Lung (tissue), 12 donors: Measurements from ENCODE around the gene TIMM50. TPM values are rescaled to one million over a fixed set of nuclear protein-coding genes. Genes with fewer than 3 reads are reported as not detected.

ENCODE experiments used
- ATAC-seq: fragments of 200-7000 bp; cut with Tn5 transposase; one replicate; pipeline ENCODE4 v1.9.1; 2020; ENCODE audit warnings: moderate number of reproducible peaks; ENCODE audit not compliant: insufficient read depth, low FRiP score
- DNase-seq, 3 donors: peaks; one replicate each; pipeline ENCODE4 v3.0.0-alpha.2; 2013 to 2017
- H3K27ac ChIP-seq, 2 donors: one replicate each; pipeline ENCODE4 v1.5.1; 2013; ENCODE audit warnings: mild to moderate bottlenecking in 2 of 2, moderate library complexity in 2 of 2, control low read depth in 1 of 2, inconsistent platforms in 1 of 2, low read depth in 1 of 2, low read length in 1 of 2
- H3K27me3 ChIP-seq, 3 donors: one replicate each; pipeline ENCODE4 v1.5.1; 2013; ENCODE audit warnings: low read length in 2 of 3; ENCODE audit not compliant: control insufficient read depth in 3 of 3, insufficient read depth in 3 of 3
- H3K36me3 ChIP-seq, 4 donors: one replicate each; pipeline ENCODE4 v1.5.1; 2013; ENCODE audit warnings: low read length in 4 of 4, mild to moderate bottlenecking in 1 of 4, moderate library complexity in 1 of 4; ENCODE audit not compliant: control insufficient read depth in 4 of 4, insufficient read depth in 4 of 4
- H3K4me1 ChIP-seq, 5 donors: one replicate each; pipeline ENCODE4 v1.5.1; 2013; ENCODE audit warnings: low read length in 5 of 5, mild to moderate bottlenecking in 2 of 5, moderate library complexity in 1 of 5; ENCODE audit not compliant: control insufficient read depth in 5 of 5, insufficient read depth in 5 of 5
- H3K4me3 ChIP-seq: one replicate; pipeline ENCODE4 v1.5.1; 2013; ENCODE audit warnings: mild to moderate bottlenecking, control low read depth, moderate library complexity
- H3K9ac ChIP-seq, 2 donors: one replicate each; pipeline ENCODE4 v1.5.1; 2013; ENCODE audit warnings: low read length in 2 of 2, control low read depth in 1 of 2; ENCODE audit not compliant: insufficient read depth in 1 of 2
- H3K9me3 ChIP-seq, 4 donors: one replicate each; pipeline ENCODE4 v1.5.1; 2013; ENCODE audit warnings: low read length in 3 of 4, mild to moderate bottlenecking in 1 of 4, moderate library complexity in 1 of 4; ENCODE audit not compliant: control insufficient read depth in 4 of 4, insufficient read depth in 3 of 4
- CTCF ChIP-seq: IDR thresholded peaks from 2 replicates; pipeline ENCODE4 v1.5.1; 2012; ENCODE audit warnings: mild to moderate bottlenecking; ENCODE audit errors: control extremely low read depth, extremely low read depth
- WGBS, 2 donors: extraction: QIAGEN DNeasy Blood & Tissue Kit; methylation state at CpG; one replicate each; pipeline ENCODE4 v1.1.7; 2013; 5-methylcytosine and 5-hydroxymethylcytosine counted together
- polyA plus RNA-seq, 2 donors: library from polyadenylated mRNA; stranded (reverse); fragments of 200-250 nt; gene quantifications; one replicate each; pipeline ENCODE4 v1.2.1, GENCODE V29; 2013
- total RNA-seq, 2 donors: library from RNA; depleted of rRNA in 1 of 2; stranded (reverse); fragments of >200 nt in 1 of 2; gene quantifications; one replicate each; pipeline ENCODE4 v1.2.1, GENCODE V29; 2014 to 2021
- donor health status: control.
- donor health status: control.
- donor health status: Bipolar disorder and iron deficiency.
- donor health status: healthy.
- donor health status: DM: yes; HTN: yes; CAD: no.

TIMM50 gene
- total and polyA plus RNA-seq, 4 donors: 47.5 to 67.4 (median 53.7) TPM

DNA sequence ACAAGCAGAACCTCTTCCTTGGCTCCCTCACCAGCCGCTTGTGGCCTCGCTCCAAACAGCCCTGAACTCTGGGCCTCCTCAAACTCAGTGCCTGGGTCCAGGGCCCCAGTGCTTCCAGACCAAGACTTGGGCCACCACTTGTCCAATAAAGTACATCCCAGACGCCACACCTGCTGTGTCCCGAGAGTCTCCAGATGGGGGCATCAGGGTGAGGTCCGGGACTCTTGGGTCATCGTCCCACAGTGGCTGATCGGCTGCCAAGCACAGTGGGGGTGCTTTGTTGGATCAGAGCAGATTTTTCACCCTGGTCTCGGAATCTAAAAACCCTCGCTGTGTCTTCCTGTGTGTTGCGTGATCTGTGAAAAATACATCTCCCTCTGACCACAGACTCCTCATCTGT, 9.1 kb downstream of the TIMM50 start:
- H3K4me1 ChIP-seq: no peaks in the 10 kb centered on the region
- no peak for TF ChIP-seq CTCF
- WGBS, 2 donors: 85 to 88% methylated on average over 10 of the region's 10 CpGs
- ATAC-seq (no peak), DNase-seq (no peak)
- no peak overlapping the region for H3K4me3 ChIP-seq
- no peak overlapping the region for H3K9ac ChIP-seq
- no peaks in the 10 kb centered on the region for H3K27me3 ChIP-seq
- H3K9me3 ChIP-seq: no peaks in the 10 kb centered on the region
- peaks cover 10 to 40% (median 29%) of the 10 kb centered on the region in 4 donors for H3K36me3 ChIP-seq
- H3K27ac ChIP-seq: no peak overlapping the region

DNA sequence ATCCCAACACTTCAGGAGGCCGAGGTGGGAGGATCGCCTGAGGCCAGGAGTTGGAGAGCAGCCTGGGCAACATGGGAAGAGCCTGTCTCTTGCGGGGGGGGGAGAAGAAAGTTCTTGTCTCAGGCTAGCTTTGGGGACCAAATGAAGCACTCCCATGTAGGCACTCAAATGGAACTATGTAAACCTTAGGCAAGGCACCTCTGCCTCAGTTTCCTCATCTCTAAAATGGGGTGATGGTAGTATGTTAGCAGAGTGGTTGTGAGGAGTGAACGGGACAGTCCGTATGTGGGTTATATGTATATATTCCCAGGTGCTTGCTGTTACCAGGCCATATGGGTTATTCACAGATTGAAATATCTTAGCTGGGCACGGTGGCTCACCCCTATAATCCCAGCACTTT, 11.6 kb downstream of the TIMM50 start:
- no peak overlapping the region for H3K9ac ChIP-seq
- peaks cover 0 to 6% (median 3%) of the 10 kb centered on the region in 3 donors for H3K27me3 ChIP-seq
- no peak for TF ChIP-seq CTCF
- WGBS, 2 donors: 96 to 97% methylated on average over 6 of the region's 6 CpGs
- H3K27ac ChIP-seq: no peak overlapping the region
- H3K36me3 ChIP-seq: peaks cover 10 to 25% (median 16%) of the 10 kb centered on the region in 4 donors
- DNase-seq (no peak), ATAC-seq (no peak)
- H3K4me3 ChIP-seq: no peak overlapping the region
- H3K9me3 ChIP-seq: no peaks in the 10 kb centered on the region
- no peaks in the 10 kb centered on the region for H3K4me1 ChIP-seq

- DNase-seq (no peak), ATAC-seq (no peak)
- H3K27ac ChIP-seq: no peak overlapping the region
- H3K4me3 ChIP-seq: no peak overlapping the region
- no peak overlapping the region for H3K9ac ChIP-seq
- H3K9me3 ChIP-seq: no peaks in the 10 kb centered on the region
- 83% methylated on average over 3 of the region's 3 CpGs for WGBS, 2 donors
- peaks cover 0 to under 1% (median 0%) of the 10 kb centered on the region in 5 donors for H3K4me1 ChIP-seq
- peaks cover 10 to 23% (median 16%) of the 10 kb centered on the region in 4 donors for H3K36me3 ChIP-seq
- TF ChIP-seq CTCF: no peak
- peaks cover 2 to 6% (median 4%) of the 10 kb centered on the region in 3 donors for H3K27me3 ChIP-seq
These were observed 12.2 kb downstream of the TIMM50 start for GRCh38 chr19:39492788-39493187.

DNA sequence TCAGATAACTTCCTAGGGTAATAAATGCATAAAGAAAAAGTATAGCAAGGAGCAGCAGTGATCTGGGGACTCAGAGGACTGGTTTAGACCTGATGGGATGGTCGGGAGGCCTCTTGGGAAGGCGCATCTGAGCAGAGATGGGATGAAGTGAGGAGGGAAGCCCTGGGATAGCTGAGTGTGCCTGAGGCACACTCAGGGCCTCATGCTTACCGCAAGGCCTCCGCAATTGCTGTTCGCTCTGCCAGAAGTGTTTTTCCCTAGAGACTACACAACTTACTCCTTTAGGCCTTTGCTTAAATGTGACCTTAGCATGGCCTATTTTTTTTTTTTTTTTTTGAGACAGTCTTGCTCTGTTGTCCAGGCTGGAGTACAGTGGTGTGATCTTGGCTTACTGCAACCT, 14.0 kb downstream of the TIMM50 start:
- peaks cover 2 to 6% (median 5%) of the 10 kb centered on the region in 4 donors for H3K36me3 ChIP-seq
- peaks cover 0 to 6% (median 0%) of the 10 kb centered on the region in 5 donors for H3K4me1 ChIP-seq
- peaks cover 0 to 5% (median 0%) of the 10 kb centered on the region in 4 donors for H3K9me3 ChIP-seq
- no peak for ATAC-seq
- DNase-seq: no peak
- peaks cover 10 to 19% (median 13%) of the 10 kb centered on the region in 3 donors for H3K27me3 ChIP-seq
- WGBS, 2 donors: 84 to 94% methylated on average over 5 of the region's 5 CpGs
- H3K9ac ChIP-seq: no peak overlapping the region
- no peak overlapping the region for H3K4me3 ChIP-seq
- H3K27ac ChIP-seq: no peak overlapping the region
- TF ChIP-seq CTCF: no peak
